Measurements from ENCODE around the gene SEC11A.
"Not testable (repeated sequence)": the region's sequence is repeated elsewhere in the genome, so short reads cannot be mapped to it uniquely, and the experiment has no call there.

The SEC11A gene

DNA sequence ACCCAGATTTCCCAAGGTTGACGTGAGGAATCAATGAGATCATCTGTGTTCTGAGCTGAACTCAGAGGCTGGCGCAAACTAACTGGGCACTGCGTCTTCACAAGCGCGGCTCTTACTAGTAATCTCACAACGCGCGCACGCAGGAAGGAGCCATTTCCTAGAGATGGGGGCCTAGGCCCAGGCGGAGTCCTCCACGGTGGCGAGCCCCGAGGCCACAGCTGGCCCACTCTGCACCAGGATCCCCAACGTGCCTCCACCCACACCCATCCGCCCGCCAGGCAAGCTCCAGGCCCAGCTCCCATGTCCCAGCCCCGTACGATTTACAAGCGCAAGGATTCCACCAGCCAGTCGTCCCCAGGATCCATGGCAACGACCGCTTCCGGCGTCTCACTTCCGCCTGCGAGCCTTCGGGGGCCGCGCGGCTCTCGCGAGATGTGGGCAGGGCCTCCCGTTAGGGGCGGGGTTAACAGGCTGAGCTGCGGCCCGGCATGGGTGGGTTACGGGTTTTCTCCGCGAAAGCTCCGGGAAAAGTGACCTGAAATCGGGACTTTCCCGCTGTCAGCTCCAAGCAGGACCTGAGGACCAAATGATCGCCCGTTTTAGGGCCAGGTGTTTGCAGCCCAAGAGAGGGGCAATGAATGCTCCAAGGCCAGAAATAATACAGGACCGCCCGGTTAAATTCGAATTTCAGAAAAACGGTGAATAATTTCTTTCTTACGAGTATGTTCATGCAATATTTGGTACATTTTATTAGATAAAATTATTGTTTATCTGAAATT is 61.8 kb downstream of the SEC11A start, which contains the start of gene WDR73:
TSS of gene WDR73 (minus strand) at position 374 of the 779 bp plus-strand sequence. CDS start at position 365, 9 bp downstream.
- DNase-seq (ENCODE audit: low spot score in 2 of 2) = peak; percentile 95 to 97
- H3K4me1 Mint-ChIP-seq = peaks cover 31% of the 10 kb centered on the region

DNA sequence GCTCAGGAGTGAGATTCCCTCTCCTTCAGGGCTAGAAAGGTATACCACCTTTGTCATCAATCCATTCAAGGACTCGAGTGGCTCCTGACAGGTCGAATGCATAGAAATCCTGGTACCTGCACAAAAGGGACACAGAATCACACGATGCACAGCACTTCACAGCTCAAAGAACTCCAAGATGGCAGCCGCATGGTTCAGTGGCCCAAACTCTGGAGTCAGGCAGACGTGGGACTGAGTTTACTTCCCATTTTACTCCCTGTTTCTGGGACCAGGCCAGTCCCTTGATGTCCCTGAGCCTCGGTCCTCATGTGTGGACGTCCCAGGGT is 62.4 kb downstream of the SEC11A start:
- H3K27me3 Mint-ChIP-seq = no peaks in the 10 kb centered on the region
- no peak for ATAC-seq (ENCODE audit: low read depth)
- H3K4me3 Mint-ChIP-seq = peak overlapping the region; percentile 99
- H3K9me3 Mint-ChIP-seq = no peaks in the 10 kb centered on the region
- peaks cover 29% of the 10 kb centered on the region for H3K4me1 Mint-ChIP-seq
- H3K36me3 Mint-ChIP-seq = peaks cover 15% of the 10 kb centered on the region
- DNase-seq (ENCODE audit: low spot score in 2 of 2) = no peak
- peak overlapping the region; percentile 98 for H3K27ac Mint-ChIP-seq

More for the DNA sequence above, 61.8 kb downstream of the SEC11A start, which contains the start of gene WDR73:
- Mint-ChIP-seq H3K27me3 (no peaks in the 10 kb centered on the region), H3K4me3 (peak within 1 kb of the TSS; percentile 99), H3K9me3 (no peaks in the 10 kb centered on the region), H3K27ac (peak within 1 kb of the TSS; percentile 98), H3K36me3 (peaks cover 10% of the 10 kb centered on the region)
- ATAC-seq (ENCODE audit: low read depth) = peak; percentile 75

DNA sequence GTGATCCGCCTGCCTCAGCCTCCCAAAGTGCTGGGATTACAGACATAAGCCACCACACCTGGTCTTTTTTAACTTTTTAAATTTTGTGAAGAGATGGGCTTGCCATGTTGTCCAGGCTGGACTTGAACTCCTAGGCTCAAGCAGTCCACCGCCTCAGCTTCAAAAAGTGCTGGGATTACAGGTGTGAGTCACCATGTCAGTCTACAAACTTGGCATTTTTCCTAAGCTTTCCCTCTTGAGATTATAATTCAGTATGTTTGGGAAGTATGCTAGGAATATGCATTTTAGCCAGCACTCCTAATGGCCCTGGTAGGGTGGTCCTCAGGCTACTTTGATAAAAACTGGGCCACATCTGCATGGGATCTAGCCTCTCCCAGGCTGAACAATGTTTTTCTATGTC is 66.2 kb downstream of the SEC11A start:
- ATAC-seq (ENCODE audit: low read depth) = no peak
- peaks cover 26% of the 10 kb centered on the region for H3K4me1 Mint-ChIP-seq
- peaks cover 31% of the 10 kb centered on the region for H3K36me3 Mint-ChIP-seq
- H3K4me3 Mint-ChIP-seq = no peak overlapping the region
- H3K27ac Mint-ChIP-seq = no peak overlapping the region
- no peaks in the 10 kb centered on the region for H3K27me3 Mint-ChIP-seq
- no peaks in the 10 kb centered on the region for H3K9me3 Mint-ChIP-seq
- DNase-seq (ENCODE audit: low spot score in 2 of 2) = no peak

DNA sequence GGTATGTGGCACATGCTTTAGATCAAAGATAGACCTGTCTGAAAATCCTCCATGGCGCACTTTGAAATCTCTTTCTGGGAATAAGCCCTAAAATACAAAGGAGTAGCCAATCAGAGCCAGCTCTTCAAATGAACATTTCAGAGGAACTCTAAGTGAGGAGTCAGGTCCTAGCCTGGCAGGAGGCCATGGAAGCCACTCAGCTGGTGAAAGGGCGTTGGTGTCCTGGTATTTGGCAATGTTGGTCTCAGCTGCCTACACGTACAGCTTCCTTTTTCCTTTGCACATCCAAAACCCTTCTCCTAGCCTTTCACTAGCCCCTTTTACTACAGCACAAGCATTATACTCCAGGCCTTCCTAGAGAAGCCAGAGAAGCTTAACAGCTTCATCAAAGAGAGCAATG is 67.4 kb downstream of the SEC11A start:
- H3K27me3 Mint-ChIP-seq = no peaks in the 10 kb centered on the region
- H3K27ac Mint-ChIP-seq = peak overlapping the region; percentile 67
- no peak overlapping the region for H3K4me3 Mint-ChIP-seq
- ATAC-seq (ENCODE audit: low read depth) (no peak), DNase-seq (ENCODE audit: low spot score in 2 of 2) (no peak)
- no peaks in the 10 kb centered on the region for H3K9me3 Mint-ChIP-seq
- H3K4me1 Mint-ChIP-seq = peaks cover 18% of the 10 kb centered on the region
- peaks cover 34% of the 10 kb centered on the region for H3K36me3 Mint-ChIP-seq

DNA sequence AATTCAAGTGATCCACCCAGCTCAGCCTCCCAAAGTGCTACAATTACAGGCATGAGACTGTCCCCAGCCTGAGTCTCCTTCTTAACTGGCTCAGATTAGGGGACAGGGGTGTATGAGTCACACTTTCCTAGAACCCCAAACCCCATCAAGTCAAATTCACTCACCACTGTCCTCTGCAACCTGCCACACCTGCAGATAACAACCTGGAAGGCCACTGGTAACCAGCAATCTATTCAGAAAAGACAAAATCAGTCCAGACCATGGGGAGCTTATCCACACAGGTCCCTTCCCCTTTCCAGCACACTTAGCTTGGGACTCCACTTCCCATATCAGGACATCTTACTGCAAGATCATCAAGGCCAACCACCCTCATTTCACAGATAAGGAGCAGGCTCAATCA is 68.2 kb downstream of the SEC11A start:
- Mint-ChIP-seq H3K36me3 (peaks cover 38% of the 10 kb centered on the region), H3K27me3 (no peaks in the 10 kb centered on the region), H3K27ac (peak overlapping the region; percentile 67), H3K4me1 (peaks cover 21% of the 10 kb centered on the region), H3K9me3 (no peaks in the 10 kb centered on the region), H3K4me3 (no peak overlapping the region)
- DNase-seq (ENCODE audit: low spot score in 2 of 2) (no peak), ATAC-seq (ENCODE audit: low read depth) (no peak)

- Mint-ChIP-seq H3K9me3 (no peaks in the 10 kb centered on the region), H3K36me3 (peaks cover 31% of the 10 kb centered on the region), H3K27me3 (no peaks in the 10 kb centered on the region), H3K27ac (peak overlapping the region; percentile 35), H3K4me1 (peaks cover 12% of the 10 kb centered on the region), H3K4me3 (no peak overlapping the region)
- DNase-seq (ENCODE audit: low spot score in 2 of 2) (no peak), ATAC-seq (ENCODE audit: low read depth) (no peak)
Observed at GRCh38 chr15:84645997-84646396, 69.9 kb downstream of the SEC11A start.

DNA sequence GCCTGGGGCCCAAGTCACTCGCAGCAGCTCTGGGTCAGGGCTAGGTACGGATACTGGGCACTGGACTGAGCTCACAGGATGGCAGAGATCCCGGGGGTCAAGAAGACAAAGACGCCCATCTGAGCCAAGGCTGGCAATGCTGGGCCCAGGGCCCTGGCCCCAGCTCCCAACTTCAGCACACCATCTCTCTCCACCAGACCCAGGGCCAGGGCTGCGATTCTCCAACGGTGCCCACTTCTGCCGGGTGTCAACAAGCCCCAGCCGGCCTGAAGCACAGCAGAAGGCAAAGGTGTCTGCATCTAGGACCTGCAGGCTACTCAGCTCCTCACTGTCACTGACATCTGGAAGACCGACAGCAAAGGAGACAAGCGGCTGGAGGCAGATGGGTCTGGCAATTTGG is 70.4 kb downstream of the SEC11A start:
- H3K4me3 Mint-ChIP-seq = no peak overlapping the region
- peaks cover 12% of the 10 kb centered on the region for H3K4me1 Mint-ChIP-seq
- no peaks in the 10 kb centered on the region for H3K27me3 Mint-ChIP-seq
- H3K9me3 Mint-ChIP-seq = no peaks in the 10 kb centered on the region
- H3K27ac Mint-ChIP-seq = no peak overlapping the region
- peaks cover 33% of the 10 kb centered on the region for H3K36me3 Mint-ChIP-seq
- no peak for DNase-seq (ENCODE audit: low spot score in 2 of 2)
- ATAC-seq (ENCODE audit: low read depth) = no peak

GRCh38 chr15:84643838-84644237 is 72.1 kb downstream of the SEC11A start:
- Mint-ChIP-seq H3K4me3 (no peak overlapping the region), H3K27me3 (no peaks in the 10 kb centered on the region), H3K27ac (no peak overlapping the region), H3K9me3 (no peaks in the 10 kb centered on the region), H3K36me3 (peaks cover 36% of the 10 kb centered on the region), H3K4me1 (peaks cover 10% of the 10 kb centered on the region)
- DNase-seq (ENCODE audit: low spot score in 2 of 2) (no peak), ATAC-seq (ENCODE audit: low read depth) (no peak)

DNA sequence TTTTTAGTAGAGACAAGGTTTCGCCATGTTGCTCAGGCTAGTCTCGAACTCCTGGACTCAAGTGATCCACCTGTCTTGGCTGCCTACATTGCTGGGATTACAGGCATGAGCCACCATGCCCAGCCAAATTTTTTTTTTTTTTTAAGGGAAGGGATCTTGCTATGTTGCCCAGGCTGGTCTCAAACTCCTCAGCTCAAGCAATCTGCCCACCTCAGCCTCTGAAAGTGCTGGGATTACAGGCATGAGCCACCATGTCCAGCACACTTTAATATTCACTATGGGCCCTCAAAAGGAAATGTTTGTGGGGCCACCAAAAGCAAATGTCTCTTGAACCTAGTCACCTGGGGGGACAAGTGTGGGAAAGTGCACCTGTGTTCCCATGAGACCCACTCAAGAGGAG is 73.3 kb downstream of the SEC11A start:
- H3K4me1 Mint-ChIP-seq; H3K9me3 Mint-ChIP-seq; DNase-seq (ENCODE audit: low spot score in 2 of 2); ATAC-seq (ENCODE audit: low read depth); H3K4me3 Mint-ChIP-seq; H3K27me3 Mint-ChIP-seq; H3K27ac Mint-ChIP-seq: not testable (repeated sequence)
- peaks cover 31% of the 10 kb centered on the region for H3K36me3 Mint-ChIP-seq

GRCh38 chr15:84641871-84642270 is 74.1 kb downstream of the SEC11A start:
- not testable (repeated sequence) for H3K9me3 Mint-ChIP-seq; H3K4me3 Mint-ChIP-seq; H3K4me1 Mint-ChIP-seq; ATAC-seq (ENCODE audit: low read depth); H3K27ac Mint-ChIP-seq; DNase-seq (ENCODE audit: low spot score in 2 of 2); H3K27me3 Mint-ChIP-seq
- H3K36me3 Mint-ChIP-seq = peaks cover 32% of the 10 kb centered on the region

DNA sequence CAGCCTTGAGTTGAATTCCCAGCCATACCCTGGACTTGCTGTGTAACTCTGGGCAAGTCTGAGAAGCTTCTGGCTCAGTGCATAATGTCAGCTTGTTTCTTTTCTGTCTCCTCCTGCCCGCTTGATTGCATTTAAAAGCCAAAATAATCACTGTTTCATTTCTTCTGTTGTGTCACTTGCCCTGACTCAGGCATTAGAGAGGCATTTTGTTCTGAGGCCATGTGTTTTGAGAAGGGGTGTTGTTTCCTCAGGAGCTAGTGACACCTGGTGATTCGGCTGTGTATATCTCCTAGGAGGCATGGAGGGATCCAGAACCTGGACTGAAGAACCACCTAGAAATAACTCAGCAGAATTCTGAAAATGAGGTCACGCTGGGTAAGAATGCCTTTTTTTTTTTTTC is 77.8 kb downstream of the SEC11A start:
- Mint-ChIP-seq H3K4me3 (no peak overlapping the region), H3K4me1 (peaks cover 18% of the 10 kb centered on the region), H3K36me3 (peaks cover 18% of the 10 kb centered on the region), H3K27ac (peak overlapping the region; percentile 35), H3K9me3 (no peaks in the 10 kb centered on the region), H3K27me3 (no peaks in the 10 kb centered on the region)
- ATAC-seq (ENCODE audit: low read depth) = no peak
- DNase-seq (ENCODE audit: low spot score in 2 of 2) = no peak

GRCh38 chr15:84634228-84634837 is 81.6 kb downstream of the SEC11A start:
- H3K36me3 Mint-ChIP-seq = peaks cover 8% of the 10 kb centered on the region
- no peaks in the 10 kb centered on the region for H3K9me3 Mint-ChIP-seq
- H3K4me3 Mint-ChIP-seq = peak overlapping the region; percentile 98
- no peaks in the 10 kb centered on the region for H3K27me3 Mint-ChIP-seq
- H3K27ac Mint-ChIP-seq = peak overlapping the region; percentile 92
- ATAC-seq (ENCODE audit: low read depth) (no peak), DNase-seq (ENCODE audit: low spot score in 2 of 2) (no peak)
- H3K4me1 Mint-ChIP-seq = peaks cover 28% of the 10 kb centered on the region

GRCh38 chr15:84633311-84634227 is 82.4 kb downstream of the SEC11A start:
- H3K4me1 Mint-ChIP-seq = peaks cover 28% of the 10 kb centered on the region
- peak; percentile 60 to 68 for DNase-seq (ENCODE audit: low spot score in 2 of 2)
- H3K27me3 Mint-ChIP-seq = no peaks in the 10 kb centered on the region
- H3K27ac Mint-ChIP-seq = peak overlapping the region; percentile 92
- peaks cover 6% of the 10 kb centered on the region for H3K36me3 Mint-ChIP-seq
- H3K9me3 Mint-ChIP-seq = no peaks in the 10 kb centered on the region
- peak overlapping the region; percentile 98 for H3K4me3 Mint-ChIP-seq
- peak; percentile 61 for ATAC-seq (ENCODE audit: low read depth)

GRCh38 chr15:84631706-84632272 is 84.2 kb downstream of the SEC11A start:
- DNase-seq (ENCODE audit: low spot score in 2 of 2) (no peak), ATAC-seq (ENCODE audit: low read depth) (no peak)
- Mint-ChIP-seq H3K4me1 (peaks cover 25% of the 10 kb centered on the region), H3K27ac (peak overlapping the region; percentile 85), H3K9me3 (no peaks in the 10 kb centered on the region), H3K27me3 (no peaks in the 10 kb centered on the region), H3K4me3 (peak overlapping the region; percentile 96), H3K36me3 (no peaks in the 10 kb centered on the region)

Measured in memory B cell (primary cell).